ENCODE results near the gene CXCL16.

Gene CXCL16

DNA sequence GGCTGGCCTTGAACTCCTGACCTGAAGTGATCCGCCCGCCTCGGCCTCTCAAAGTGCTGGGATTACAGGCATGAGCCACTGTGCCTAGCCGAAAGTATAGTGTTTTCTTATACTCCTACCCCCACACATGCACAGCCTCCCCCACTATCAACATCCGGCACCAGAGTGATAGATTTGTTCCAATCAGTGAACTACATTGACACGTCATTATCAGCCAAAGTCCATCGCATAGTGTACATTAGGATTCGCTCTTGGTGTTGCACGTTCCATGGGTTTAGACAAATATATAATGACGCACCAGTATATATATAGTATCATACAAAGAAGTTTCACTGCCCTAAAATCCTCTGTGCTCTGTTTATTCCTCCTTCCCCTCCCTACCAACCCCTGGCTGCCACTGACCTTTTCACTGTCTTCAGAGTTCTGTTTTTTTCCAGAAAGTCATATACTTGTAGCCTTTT lies 20.1 kb upstream of the CXCL16 start:
- intact Hi-C loops (cut with DNase I): no loop called here
- no peak for DNase-seq

DNA sequence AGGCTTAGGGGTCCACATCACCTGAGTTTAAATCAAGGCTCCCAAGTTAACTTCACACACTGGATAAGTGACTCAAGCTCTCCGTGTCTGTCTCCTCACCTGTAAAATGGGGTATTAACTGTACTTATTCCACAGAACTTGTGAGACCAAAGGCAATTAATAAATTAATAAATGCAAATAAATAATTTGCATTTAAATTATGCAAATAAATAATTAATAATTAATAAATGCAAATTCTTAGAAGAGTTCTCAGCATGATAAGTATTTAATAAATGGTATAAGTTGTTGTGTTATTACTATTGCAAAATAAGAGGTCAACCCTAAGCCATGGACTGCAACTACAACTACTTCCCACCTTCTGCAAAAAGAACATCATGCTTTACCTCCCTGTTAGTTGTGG lies 13.7 kb upstream of the CXCL16 start:
- intact Hi-C loops (cut with DNase I): no loop called here
- DNase-seq: no peak

DNA sequence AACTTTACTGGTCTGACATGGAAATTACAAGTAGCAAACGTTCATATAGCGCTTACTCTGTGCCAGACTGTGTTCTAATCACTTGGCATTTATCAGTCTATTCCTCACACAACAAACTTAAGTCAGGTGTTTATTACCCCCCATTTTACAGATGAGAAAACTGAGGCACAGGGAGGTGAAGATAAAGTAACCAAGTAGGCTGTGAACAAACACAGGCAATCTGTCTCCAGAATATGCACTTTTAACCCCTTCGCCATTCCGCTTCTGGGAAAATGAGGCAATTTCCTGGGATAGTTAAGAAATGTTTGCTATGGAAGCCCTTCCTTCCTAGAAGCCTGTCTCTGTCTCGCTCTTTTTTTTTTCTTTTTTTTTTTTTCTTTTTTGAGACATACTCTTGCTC lies 12.2 kb upstream of the CXCL16 start:
- intact Hi-C loops (cut with DNase I): no loop called here
- DNase-seq: no peak

DNA sequence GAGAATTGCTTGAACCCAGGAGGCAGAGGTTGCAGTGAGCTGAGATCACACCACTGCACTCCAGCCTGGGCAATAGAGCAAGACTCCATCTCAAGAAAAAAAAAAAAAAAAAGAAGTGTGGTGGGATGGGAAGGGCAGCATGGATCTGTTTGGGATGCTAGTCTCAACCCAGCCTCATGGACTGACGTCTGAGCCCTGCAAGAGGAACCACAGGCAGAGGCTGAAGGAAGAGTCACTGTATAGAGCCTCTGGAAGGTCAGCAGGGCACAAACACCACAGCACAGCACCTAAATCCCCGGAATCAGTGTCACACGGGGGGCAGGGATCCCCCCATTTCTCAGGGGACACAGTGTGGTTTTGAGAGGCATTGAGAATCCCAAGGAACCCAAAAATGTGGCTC lies 10.9 kb upstream of the CXCL16 start:
- DNase-seq: no peak
- intact Hi-C loops (cut with DNase I): no loop called here

DNA sequence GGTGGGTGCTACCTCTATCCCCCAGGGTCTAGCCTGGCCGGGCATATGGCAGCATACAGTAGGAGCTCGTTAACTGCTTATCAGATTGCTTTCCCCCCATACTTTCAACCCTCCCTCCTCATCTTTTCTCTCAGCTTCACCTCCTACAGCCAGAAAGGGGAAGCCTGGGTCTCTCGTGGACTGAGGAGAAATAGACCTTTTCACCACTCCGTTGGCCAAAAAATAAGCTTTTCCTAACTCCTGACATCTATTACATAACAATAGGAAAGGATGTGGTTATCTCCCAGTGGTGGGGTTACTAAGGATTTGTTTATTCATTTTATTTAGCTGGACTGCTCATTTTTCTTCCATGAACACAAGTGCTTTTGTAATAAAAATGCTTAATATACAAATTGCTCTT lies 9.0 kb upstream of the CXCL16 start:
- no peak for DNase-seq
- intact Hi-C loops (cut with DNase I): no loop called here

DNA sequence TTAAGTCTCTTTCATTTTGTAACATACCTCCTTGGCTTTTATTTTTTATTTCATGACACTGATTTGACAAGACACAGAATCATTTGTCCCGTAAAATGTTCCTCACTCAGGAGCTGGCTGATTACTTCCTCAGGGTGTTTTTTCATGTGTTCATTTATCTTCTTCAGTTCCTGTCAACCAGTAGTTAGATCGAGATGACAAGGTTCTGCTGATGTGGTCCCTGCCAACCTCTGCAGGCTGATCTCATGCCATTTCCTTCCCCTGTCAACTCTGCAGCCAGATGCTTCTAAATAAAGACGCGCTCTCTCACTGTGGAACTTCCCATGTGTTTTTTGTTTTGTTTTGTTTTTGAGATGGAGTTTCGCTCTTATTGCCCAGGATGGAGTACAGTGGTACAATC lies 8.1 kb upstream of the CXCL16 start:
- DNase-seq: no peak

DNA sequence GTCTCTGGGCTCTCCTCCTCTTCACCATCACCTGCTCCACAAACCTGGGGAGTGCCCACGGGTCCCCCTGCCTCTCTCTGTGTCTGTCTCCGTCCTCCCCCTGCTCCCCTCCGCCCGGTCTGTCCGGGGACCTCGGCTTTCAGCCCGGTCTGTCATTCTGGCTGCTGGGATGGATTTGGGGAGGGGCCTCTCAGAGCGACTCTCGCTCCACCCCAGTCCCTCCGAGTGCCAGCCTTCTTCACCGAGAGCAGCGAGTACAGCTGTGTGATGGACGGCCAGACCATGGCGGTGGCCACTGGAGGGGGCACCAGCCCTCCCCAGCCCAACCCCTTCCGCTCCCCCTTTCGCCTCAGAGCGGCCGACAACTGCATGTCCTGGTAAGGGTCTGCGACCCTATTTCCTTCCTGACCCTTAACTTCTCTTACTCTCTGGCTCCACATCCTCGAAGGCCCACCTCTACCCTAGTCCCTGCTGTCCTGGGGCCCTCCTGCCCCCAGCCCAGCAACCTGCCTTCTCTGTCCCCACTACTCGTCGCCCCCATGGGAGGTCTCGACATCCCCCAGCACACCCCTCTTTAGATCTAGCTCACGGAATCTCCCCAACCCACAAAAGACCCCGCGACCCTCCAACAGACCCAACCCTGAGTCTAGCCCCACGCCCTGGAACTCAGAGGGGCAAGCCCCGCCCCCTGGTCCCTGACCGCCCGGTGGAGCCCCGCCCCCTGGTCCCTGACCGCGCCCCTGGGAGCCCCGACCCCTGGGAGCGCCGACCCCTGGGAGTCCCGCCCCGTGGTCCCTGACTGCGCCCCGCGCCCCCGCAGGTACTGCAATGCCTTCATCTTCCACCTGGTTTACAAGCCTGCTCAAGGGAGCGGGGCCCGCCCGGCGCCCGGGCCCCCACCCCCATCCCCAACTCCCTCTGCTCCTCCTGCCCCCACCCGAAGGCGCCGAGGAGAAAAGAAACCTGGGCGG lies 5.6 kb upstream of the CXCL16 start:
- peak in 1 of 10 donors; percentile 77 for DNase-seq
- intact Hi-C loops (cut with DNase I): no loop called here

More for the DNA sequence above, 8.1 kb upstream of the CXCL16 start:
- intact Hi-C loops (cut with DNase I): no loop called here

DNA sequence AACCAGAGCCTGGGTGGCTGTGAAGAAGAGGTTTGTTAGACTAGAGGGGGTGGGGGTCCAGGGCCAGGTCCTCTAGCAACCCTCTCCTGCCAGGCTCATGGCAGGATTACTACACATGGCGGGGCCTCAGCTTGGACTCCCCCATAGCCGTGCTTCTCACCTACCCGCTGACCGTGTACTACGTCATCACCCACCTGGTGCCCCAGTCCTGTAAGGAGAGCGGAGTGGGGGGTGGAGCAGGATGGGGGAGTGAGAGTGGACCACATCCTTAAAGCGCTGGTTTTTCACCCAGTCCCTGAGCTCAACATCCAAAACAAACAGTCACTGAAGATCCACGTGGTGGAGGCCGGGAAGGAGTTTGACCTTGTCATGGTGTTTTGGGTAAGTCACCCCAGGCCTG lies 4.2 kb upstream of the CXCL16 start:
- DNase-seq: peak in 1 of 10 donors; percentile 54
- intact Hi-C loops (cut with DNase I): no loop called here

DNA sequence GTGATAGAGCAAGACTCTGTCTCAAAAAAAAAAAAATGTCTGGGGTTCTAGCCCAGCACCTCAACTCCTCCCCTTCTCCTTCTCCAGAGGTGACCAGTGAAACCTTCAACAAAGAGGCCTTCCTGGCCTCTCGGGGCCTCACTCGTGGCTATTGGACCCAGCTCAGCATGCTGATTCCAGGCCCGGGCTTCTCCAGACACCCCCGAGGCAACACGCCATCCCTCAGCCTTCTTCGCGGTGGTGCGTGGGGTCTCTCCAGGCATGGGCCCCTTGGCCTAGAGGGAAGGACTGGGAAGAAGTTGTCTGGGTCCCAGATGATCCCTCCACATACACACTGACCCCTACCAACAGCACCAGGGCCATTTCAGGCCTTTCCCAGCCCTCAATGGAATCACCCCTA lies 3.5 kb upstream of the CXCL16 start:
- intact Hi-C loops (cut with DNase I): no loop called here
- DNase-seq: peak in 1 of 10 donors; percentile 70

DNA sequence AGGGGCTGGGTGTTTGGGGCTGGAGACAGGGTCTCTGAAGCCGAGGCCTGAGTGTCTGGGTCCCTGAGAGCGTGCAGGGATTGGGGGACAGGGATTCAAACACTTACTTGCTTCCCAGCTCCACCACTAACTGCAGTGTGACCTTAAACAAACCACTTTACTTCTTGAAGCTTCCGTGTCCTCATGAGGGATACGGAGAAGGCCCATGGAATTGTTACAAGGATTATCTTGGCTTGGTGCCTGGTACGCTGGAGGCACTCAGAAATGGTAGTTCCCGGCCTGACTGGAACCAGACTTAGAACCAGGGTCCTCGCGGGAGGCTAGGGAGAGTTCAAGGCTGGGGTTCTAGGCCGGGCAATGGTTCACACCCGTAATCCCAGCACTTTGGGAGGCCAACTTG lies 2.9 kb upstream of the CXCL16 start:
- intact Hi-C loops (cut with DNase I): no loop called here
- DNase-seq: peak in 1 of 10 donors; percentile 36

DNA sequence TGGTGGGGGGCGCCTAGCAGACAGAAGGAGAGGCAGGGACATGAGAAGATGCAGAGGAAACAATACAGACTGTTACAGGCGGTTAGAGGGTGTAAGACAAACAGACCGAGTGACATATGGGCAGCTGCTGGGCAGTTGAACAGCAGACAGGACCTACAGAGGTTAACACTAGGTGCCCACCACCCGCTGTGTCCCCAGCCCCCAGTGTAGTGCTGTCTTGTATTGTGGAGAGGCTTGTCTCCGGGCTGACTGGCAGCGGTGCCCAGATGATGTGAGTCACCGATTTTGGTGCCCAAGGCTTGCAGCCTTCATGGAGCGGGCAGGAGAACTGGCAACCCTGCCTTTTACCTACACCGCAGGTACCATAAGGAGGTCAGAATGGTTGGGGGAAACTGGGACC lies 2.4 kb upstream of the CXCL16 start:
- DNase-seq: peak in 1 of 10 donors; percentile 56
- intact Hi-C loops (cut with DNase I): no loop called here

DNA sequence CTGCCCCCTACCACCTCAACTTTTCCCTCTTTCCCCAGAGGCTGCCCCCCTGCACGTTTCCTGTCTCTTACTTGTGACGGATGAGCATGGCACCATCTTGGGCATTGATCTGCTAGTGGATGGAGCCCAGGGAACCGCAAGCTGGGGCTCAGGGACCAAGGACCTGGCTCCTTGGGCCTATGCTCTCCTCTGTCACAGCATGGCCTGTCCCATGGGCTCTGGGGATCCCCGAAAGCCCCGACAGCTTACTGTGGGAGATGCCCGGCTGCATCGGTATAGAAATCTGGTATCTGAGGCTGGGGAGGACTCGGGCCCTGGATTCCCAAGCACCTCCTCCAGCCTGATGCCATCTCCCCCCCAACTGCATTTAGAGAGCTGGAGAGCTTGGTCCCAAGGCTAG lies 1.8 kb upstream of the CXCL16 start:
- peak in 1 of 10 donors; percentile 64 for DNase-seq
- intact Hi-C loops (cut with DNase I): no loop called here

DNA sequence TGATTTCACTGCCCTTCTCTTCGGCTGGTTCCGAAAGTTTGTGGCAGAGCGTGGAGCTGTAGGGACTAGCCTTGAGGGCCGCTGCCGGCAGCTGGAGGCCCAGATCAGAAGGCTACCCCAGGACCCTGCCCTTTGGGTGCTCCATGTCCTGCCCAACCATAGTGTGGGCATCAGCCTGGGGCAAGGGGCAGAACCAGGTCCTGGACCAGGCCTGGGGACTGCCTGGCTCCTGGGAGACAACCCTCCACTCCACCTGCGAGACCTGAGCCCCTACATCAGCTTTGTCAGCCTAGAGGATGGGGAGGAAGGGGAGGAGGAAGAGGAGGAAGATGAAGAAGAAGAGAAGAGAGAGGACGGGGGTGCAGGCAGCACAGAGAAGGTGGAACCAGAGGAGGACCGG lies 856 bp upstream of the CXCL16 start:
- peak in 1 of 10 donors; percentile 57 for DNase-seq
- intact Hi-C loops (cut with DNase I): no loop called here

DNA sequence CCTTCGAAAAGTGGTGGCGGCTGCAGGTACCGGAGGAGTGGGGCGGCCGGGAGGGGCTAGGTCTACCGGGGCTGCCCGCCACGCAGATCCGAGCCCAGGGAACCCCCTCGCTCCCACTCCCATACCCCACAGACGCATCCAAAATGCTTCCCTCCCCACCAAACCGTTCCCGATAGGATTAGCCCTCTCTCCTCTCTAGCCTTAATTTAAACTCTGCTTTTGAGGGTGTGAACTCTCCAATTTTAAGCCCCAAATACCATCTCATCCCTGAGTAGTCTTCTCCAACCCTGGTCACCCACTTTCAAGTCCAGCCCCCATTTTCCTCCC lies 260 bp upstream of the CXCL16 start:
- intact Hi-C loops (cut with DNase I): no loop called here
- no peak for DNase-seq

DNA sequence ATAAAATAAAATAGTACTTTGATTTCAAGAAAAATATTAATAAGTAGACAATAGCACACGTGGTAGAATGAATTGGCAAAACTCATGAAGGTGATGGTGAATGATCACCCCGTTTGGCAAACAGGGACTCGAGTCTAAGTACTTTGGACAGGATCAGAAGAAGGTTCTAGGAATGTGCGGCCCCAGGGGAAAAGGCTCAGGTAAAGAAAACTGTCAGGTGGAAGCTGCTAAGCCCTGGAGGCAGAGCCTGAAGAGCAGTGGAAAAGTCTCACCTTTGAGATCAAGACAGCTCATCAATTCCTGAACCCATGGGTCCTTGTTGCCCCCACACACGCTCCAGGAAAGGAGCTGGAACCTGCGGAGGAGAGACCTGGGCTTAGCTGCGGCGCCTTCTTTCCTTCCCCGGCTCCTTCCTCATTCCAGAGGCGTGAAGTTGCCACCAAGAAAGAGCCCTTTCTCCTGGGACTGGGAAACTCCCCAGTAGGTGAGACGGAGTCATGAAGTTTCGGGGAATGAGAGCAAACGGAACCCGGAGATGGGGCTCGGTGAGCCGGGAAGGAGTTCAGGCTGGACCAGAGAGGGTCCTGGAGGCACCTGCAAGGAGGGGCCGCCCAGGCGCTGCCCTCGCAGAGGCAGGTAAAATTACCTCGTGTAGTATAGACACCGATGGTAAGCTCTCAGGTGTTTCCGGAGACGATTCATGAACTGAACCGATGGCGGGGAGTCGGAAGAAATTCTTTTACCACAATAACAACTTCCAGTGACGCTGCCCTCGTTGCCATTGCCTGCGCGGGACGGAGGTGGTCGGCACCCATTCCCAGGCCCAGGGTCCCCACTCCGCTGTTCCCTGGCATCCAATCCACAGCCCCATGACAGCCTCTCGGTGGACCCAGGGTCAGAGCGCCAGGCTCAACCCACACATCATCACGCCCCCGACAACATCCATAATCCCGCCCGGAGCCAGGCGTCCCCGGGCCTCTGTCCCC lies 1.3 kb downstream of the CXCL16 start:
- DNase-seq: peak in 1 of 10 donors; percentile 61
- intact Hi-C loops (cut with DNase I): no loop called here

DNA sequence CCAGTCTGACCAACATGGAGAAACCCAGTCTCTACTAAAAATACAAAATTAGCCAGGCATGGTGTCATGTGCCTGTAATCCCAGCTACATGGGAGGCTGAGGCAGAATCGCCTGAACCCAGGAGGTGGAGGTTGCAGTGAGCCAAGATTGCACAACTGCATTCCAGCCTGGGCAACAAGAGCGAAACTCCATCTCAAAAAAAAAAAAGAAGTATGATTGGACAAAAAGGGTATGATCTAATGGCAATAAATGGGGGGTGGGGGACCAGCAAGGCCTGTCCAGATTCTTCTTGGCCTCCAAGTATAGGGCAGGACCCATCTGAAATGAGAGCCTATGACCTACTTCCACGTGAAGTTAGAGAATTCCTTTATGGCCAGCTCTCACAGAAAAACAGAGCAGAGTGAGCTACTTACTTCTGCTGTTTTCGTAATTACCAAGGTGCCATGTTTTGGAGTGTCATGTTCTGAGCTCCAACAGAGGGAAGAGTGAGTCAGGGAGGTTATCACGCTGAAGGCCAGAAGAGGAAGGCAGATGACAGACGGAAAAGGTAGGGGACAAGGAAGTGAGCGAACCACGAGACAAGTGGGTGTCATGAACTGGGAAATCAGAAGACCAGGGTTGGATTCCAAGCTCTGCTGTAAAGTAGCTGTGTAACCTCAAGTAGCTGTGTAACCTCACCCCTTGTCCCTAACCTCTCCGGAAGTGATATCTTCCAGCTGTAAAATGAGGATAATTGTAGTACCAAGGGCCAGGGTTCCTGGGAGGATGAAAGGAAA lies 3.7 kb downstream of the CXCL16 start:
- peak in 2 of 10 donors; percentile 36 to 65 for DNase-seq
- intact Hi-C loops (cut with DNase I): no loop called here

DNA sequence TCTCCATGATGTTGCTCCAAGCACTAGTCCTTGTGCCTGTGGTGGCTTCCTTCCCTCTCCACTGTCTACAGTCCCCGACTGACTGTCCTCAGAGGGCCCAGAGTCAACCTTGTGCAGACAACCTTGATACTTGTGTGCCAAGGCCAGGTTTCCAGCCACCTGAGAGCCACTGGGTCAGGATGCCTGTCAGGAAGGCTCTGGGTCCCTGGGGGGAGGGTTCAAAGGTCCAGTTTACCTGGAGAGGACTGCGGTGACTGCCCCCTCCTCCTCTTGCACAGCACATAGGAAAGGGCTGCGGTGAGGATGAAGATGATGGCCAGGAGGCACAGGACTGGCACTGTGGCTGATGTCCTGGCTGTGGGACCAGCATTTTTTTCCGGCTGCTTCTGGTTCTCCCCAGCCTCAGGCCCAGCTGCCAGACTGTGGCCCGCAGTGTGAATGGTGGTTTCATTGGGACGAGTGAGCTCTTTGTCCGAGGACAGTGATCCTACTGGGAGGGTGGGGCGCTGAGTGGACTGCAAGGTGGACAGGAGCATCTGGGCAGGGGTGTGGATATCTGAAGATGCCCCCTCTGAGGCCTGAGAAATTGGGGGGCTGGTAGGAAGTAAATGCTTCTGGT lies 4.8 kb downstream of the CXCL16 start:
- intact Hi-C loops (cut with DNase I): loop anchor here (5.0 kb wide), 2 partner anchors 52 to 167 kb away; partner anchors contain the start of genes CHRNE, GLTPD2 and VMO1
- peak in 1 of 10 donors; percentile 15 for DNase-seq

DNA sequence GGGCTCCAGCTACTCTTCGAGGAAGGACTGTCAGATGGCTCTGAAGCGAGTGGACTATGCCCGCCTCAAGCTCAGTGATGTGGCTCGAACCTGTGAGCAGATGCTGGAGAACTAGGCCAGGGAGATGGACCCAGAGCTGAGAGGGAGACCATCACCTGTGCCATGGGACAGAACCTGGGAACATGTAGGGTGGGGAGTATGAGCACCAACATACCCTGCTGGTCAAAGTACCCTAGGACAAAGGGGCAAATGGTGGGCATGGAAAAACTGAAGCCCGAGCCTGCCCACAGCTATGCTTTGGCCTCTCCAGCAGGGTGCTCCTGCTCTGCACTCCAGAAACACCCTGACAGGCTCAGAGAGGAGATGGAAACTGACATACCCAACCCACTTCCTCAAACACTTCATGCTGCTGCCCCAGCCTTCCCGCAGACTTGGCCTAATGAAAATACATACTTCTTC lies 6.6 kb downstream of the CXCL16 start:
- DNase-seq: peak in 1 of 10 donors; percentile 66

DNA sequence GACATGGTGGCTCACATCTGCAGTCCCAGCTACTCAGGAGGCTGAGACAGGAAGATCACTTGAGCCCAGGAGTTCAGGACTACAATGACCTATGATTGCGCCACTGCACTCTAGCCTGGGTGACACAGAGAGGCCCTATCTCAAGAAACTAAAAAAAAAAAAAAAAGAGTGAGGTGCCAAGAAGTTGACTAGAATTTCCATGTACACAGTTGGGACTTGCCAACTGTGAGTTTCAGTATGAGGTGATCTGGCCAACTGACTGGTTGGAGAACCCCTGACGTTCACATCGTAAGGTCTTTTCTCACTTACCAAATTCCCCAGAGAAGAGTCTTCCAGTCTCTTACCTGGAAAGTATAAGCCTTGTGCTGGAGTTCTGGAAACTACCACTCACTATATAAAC lies 11.6 kb downstream of the CXCL16 start:
- DNase-seq: no peak
- intact Hi-C loops (cut with DNase I): loop anchor here (5.0 kb wide), 1 partner anchor 159 kb away; no protein-coding TSS in a partner anchor

More for the DNA sequence above, 6.6 kb downstream of the CXCL16 start:
- intact Hi-C loops (cut with DNase I): loop anchor here (5.0 kb wide), 2 partner anchors 54 to 169 kb away; partner anchors contain the start of genes CHRNE, GLTPD2 and VMO1

All from posterior cingulate gyrus (tissue), 11 donors.